LNCAP (cell line): ENCODE measurements around the gene YIPF1.

Source experiments
- CTCF ChIP-seq: fragments of 450-650 bp; IDR thresholded peaks from 2 replicates; pipeline ENCODE4 v1.5.1; 2017; ENCODE audit warnings: mild to moderate bottlenecking

Gene YIPF1

GRCh38 chr1:53889304-53890298, at the start of gene YIPF1:
TSS of gene YIPF1 (minus strand) at chr1:53889797. CDS start at chr1:53888937, 860 bp downstream.
- TF ChIP-seq CTCF: no peak

GRCh38 chr1:53938136-53938830, 48.7 kb upstream of the YIPF1 start:
- no peak for TF ChIP-seq CTCF

GRCh38 chr1:53936430-53936829, 46.8 kb upstream of the YIPF1 start:
- TF ChIP-seq CTCF: no peak

- no peak for TF ChIP-seq CTCF
These were observed 44.7 kb upstream of the YIPF1 start for GRCh38 chr1:53934170-53934765.

GRCh38 chr1:53931523-53931922, 41.9 kb upstream of the YIPF1 start:
- TF ChIP-seq CTCF: no peak

- TF ChIP-seq CTCF: no peak
These were observed 41.3 kb upstream of the YIPF1 start for GRCh38 chr1:53930932-53931331.

- no peak for TF ChIP-seq CTCF
These were observed 39.8 kb upstream of the YIPF1 start for GRCh38 chr1:53929246-53929960.
